Breast epithelium (tissue), 3 donors: ENCODE results near the gene POLR1B.

ENCODE experiments used
- POLR2A ChIP-seq: fragments of 450-650 bp; IDR thresholded peaks from one replicate; pipeline ENCODE4 v1.6.1; 2016; ENCODE audit warnings: antibody characterized with exemption, mild to moderate bottlenecking, moderate library complexity
- TF ChIP-seq, protein P1 (sequence below), 3 donors: fragments of 450-650 bp; IDR thresholded peaks; one replicate each; pipeline ENCODE4 v1.5.1; 2016 to 2017; ENCODE audit warnings: antibody characterized with exemption in 3 of 3, mild to moderate bottlenecking in 3 of 3, moderate library complexity in 3 of 3

DNA sequence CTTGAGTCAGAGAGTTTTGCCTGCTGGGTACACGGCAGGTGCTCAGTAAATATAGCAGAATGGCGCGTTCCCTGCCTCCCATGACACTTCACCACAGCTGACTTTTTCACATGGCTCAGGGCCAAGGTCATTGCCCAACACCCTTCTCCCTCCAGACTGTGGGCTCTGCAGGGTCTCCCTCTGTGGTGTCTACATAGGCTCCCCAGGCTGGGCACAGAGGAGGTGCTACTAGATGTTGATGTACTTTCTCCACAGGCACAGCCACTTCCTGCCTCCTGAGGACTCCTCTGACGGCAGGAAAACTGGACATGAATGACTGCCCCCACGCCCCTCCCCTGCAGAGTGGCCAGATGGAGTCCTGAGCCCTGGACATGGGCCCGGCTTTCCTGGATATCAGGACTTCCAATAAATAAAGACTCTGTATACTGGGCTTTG lies 46.4 kb downstream of the POLR1B start:
- TF ChIP-seq, protein P1, sequence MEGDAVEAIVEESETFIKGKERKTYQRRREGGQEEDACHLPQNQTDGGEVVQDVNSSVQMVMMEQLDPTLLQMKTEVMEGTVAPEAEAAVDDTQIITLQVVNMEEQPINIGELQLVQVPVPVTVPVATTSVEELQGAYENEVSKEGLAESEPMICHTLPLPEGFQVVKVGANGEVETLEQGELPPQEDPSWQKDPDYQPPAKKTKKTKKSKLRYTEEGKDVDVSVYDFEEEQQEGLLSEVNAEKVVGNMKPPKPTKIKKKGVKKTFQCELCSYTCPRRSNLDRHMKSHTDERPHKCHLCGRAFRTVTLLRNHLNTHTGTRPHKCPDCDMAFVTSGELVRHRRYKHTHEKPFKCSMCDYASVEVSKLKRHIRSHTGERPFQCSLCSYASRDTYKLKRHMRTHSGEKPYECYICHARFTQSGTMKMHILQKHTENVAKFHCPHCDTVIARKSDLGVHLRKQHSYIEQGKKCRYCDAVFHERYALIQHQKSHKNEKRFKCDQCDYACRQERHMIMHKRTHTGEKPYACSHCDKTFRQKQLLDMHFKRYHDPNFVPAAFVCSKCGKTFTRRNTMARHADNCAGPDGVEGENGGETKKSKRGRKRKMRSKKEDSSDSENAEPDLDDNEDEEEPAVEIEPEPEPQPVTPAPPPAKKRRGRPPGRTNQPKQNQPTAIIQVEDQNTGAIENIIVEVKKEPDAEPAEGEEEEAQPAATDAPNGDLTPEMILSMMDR (IDR thresholded peaks at IDR 0.05), result no peak
- no peak for TF ChIP-seq POLR2A
